Endothelial cell (in vitro differentiated cells): Measurements from ENCODE around the gene ANKRD27. TPM values are rescaled to one million over a fixed set of nuclear protein-coding genes. Genes with fewer than 3 reads are reported as not detected.
"Not testable (repeated sequence)": the region's sequence is repeated elsewhere in the genome, so short reads cannot be mapped to it uniquely, and the experiment has no call there.

ENCODE experiments used
- DNase-seq: peaks from one replicate; pipeline ENCODE4 v3.0.0; 2021; ENCODE audit warnings: low spot score
- H3K27ac Mint-ChIP-seq: one replicate; pipeline ENCODE4 v1.8.0; 2021; ENCODE audit warnings: mixed read lengths, inconsistent platforms; ENCODE audit not compliant: unreplicated experiment
- H3K27me3 Mint-ChIP-seq: one replicate; pipeline ENCODE4 v1.8.0; 2021; ENCODE audit warnings: mild to moderate bottlenecking, moderate library complexity, mixed read lengths, inconsistent platforms; ENCODE audit not compliant: unreplicated experiment
- H3K36me3 Mint-ChIP-seq: one replicate; pipeline ENCODE4 v1.8.0; 2021; ENCODE audit warnings: mild to moderate bottlenecking, low read depth, mixed read lengths, inconsistent platforms; ENCODE audit not compliant: unreplicated experiment
- H3K4me1 Mint-ChIP-seq: one replicate; pipeline ENCODE4 v1.8.0; 2021; ENCODE audit warnings: mild to moderate bottlenecking, mixed read lengths, inconsistent platforms; ENCODE audit not compliant: unreplicated experiment
- H3K4me3 Mint-ChIP-seq: one replicate; pipeline ENCODE4 v1.8.0; 2021; ENCODE audit warnings: mild to moderate bottlenecking, mixed read lengths, inconsistent platforms; ENCODE audit not compliant: unreplicated experiment
- H3K9me3 Mint-ChIP-seq: one replicate; pipeline ENCODE4 v1.8.0; 2021; ENCODE audit warnings: mixed read lengths, inconsistent platforms; ENCODE audit not compliant: unreplicated experiment
- total RNA-seq: library from RNA; stranded (reverse); fragmentation: NEBNext Ultra II Directional; extraction: Animal tissue kit (Norgen Biotek cat#: 25700); gene quantifications from one replicate; pipeline ENCODE4 v1.2.1, GENCODE V29; 2021; ENCODE audit not compliant: unreplicated experiment
- TF ChIP-seq, protein P1 (sequence below): fragments of 200-600 bp; sonication (generic); IDR thresholded peaks from one replicate; pipeline ENCODE4 v1.5.0; 2021; ENCODE audit warnings: antibody characterized with exemption; ENCODE audit not compliant: unreplicated experiment

Gene ANKRD27
- total RNA-seq, 1 donor from 2014 or later, result 20.8 TPM

DNA sequence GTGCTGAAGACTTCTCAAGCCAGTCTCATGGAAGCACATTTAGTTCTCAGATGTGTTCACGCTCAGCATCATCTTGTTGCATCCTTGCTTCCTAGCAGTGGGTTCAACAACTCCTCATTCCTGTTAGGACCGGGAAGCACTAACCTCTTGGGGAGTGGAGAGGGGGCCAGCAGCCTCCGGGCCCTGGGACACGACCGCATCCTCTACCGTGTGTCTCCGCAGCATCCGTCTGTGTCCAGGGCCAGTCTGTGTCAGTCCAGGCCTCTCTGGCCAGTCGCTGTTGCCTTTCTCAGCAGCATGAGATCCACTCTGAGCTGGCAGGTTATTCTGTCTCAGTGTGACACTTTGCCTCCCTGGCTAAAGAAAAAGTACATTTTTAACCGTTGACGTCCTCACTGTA is 77.0 kb downstream of the ANKRD27 start:
- Mint-ChIP-seq H3K4me1 (peaks cover 5% of the 10 kb centered on the region), H3K27ac (no peak overlapping the region), H3K36me3 (peaks cover 28% of the 10 kb centered on the region), H3K4me3 (no peak overlapping the region), H3K9me3 (no peaks in the 10 kb centered on the region), H3K27me3 (no peaks in the 10 kb centered on the region)
- DNase-seq, result no peak
- TF ChIP-seq, protein P1, sequence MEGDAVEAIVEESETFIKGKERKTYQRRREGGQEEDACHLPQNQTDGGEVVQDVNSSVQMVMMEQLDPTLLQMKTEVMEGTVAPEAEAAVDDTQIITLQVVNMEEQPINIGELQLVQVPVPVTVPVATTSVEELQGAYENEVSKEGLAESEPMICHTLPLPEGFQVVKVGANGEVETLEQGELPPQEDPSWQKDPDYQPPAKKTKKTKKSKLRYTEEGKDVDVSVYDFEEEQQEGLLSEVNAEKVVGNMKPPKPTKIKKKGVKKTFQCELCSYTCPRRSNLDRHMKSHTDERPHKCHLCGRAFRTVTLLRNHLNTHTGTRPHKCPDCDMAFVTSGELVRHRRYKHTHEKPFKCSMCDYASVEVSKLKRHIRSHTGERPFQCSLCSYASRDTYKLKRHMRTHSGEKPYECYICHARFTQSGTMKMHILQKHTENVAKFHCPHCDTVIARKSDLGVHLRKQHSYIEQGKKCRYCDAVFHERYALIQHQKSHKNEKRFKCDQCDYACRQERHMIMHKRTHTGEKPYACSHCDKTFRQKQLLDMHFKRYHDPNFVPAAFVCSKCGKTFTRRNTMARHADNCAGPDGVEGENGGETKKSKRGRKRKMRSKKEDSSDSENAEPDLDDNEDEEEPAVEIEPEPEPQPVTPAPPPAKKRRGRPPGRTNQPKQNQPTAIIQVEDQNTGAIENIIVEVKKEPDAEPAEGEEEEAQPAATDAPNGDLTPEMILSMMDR, result no peak

DNA sequence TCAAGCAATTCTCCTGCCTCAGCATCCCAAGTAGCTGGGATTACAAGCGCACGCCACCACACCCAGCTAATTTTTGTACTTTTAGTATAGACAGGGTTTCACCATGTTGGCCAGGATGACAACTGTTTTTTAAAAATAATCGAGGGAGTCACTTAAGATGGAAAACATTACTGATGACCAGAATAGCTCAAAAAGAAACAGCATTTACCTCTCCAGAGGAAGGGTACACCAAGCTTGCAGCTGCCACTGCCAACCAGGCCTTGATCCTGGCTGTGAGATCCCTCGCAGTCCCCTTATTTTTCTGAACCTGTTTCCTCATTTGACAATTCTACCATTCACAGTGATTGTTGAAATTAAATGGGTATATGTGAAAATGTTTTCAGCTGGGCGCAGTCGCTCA is 79.5 kb downstream of the ANKRD27 start:
- Mint-ChIP-seq H3K27ac (no peak overlapping the region), H3K27me3 (peaks cover 1% of the 10 kb centered on the region), H3K4me3 (no peak overlapping the region), H3K9me3 (no peaks in the 10 kb centered on the region), H3K36me3 (peaks cover 37% of the 10 kb centered on the region), H3K4me1 (peaks cover 5% of the 10 kb centered on the region)
- TF ChIP-seq, protein P1, result no peak
- no peak for DNase-seq

DNA sequence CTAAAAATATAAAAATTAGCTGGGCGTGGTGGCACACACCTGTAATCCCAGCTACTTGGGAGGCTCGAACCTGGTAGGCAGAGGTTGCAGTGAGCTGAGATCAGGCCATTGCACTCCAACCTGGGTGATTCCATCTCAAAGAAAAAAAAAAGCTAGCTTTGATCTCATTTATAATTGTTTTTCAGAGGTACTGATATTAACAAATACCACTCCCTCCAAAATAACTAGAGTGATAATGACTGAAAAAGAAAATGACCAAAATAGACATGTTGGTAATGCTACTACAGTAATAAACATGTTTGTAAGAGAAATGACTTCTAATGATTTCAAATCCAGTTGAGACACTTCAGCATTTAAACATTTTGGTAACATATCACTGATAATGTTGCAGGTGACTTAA is 81.0 kb downstream of the ANKRD27 start:
- TF ChIP-seq, protein P1, result no peak
- Mint-ChIP-seq H3K4me1 (peaks cover 5% of the 10 kb centered on the region), H3K27ac (no peak overlapping the region), H3K27me3 (peaks cover 1% of the 10 kb centered on the region), H3K36me3 (peaks cover 32% of the 10 kb centered on the region), H3K4me3 (no peak overlapping the region), H3K9me3 (no peaks in the 10 kb centered on the region)
- DNase-seq, result no peak

DNA sequence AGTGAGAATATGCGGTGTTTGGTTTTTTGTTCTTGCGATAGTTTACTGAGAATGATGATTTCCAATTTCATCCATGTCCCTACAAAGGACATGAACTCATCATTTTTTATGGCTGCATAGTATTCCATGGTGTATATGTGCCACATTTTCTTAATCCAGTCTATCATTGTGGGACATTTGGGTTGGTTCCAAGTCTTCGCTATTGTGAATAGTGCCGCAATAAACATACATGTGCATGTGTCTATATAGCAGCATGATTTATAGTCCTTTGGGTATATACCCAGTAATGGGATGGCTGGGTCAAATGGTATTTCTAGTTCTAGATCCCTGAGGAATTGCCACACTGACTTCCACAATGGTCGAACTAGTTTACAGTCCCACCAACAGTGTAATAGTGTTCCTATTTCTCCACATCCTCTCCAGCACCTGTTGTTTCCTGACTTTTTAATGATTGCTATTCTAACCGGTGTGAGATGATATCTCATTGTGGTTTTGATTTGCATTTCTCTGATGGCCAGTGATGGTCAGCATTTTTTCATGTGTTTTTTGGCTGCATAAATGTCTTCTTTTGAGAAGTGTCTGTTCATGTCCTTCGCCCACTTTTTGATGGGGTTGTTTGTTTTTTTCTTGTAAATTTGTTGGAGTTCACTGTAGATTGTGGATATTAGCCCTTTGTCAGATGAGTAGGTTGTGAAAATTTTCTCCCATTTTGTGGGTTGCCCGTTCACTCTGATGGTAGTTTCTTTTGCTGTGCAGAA is 87.1 kb downstream of the ANKRD27 start:
- H3K4me3 Mint-ChIP-seq, H3K9me3 Mint-ChIP-seq, H3K27ac Mint-ChIP-seq, H3K4me1 Mint-ChIP-seq, H3K27me3 Mint-ChIP-seq, DNase-seq: not testable (repeated sequence)
- H3K36me3 Mint-ChIP-seq, result peaks cover 40% of the 10 kb centered on the region

DNA sequence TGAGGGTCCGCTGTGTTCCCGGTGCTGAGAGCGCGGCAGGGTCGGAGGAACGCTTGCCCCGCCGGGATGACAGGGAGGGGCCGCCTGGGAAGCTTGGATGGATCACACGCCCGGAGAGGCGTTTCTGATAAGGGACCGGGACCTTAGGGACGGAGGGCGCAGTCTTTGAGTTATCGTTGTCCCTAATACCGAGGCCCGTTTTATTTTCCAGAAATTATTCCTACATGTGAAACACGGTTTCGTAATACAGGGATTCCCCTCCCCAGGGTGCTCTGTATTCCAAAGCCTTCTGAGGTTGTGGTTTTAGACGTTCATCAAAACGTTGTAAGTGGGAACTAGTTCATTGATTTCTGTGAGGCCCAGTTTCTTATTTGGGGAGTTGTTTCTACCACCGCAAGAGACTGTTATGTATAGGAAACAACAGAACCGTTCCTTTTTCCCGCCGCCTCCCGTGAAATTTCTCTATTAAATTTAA is 93.2 kb downstream of the ANKRD27 start:
- no peaks in the 10 kb centered on the region for H3K27me3 Mint-ChIP-seq
- no peaks in the 10 kb centered on the region for H3K9me3 Mint-ChIP-seq
- no peak overlapping the region for H3K27ac Mint-ChIP-seq
- DNase-seq, result no peak
- peaks cover 3% of the 10 kb centered on the region for H3K4me1 Mint-ChIP-seq
- peak overlapping the region; percentile 92 for H3K4me3 Mint-ChIP-seq
- TF ChIP-seq, protein P1, result no peak
- peaks cover 16% of the 10 kb centered on the region for H3K36me3 Mint-ChIP-seq
